ENCODE results near the gene APLP1.

The APLP1 gene

DNA sequence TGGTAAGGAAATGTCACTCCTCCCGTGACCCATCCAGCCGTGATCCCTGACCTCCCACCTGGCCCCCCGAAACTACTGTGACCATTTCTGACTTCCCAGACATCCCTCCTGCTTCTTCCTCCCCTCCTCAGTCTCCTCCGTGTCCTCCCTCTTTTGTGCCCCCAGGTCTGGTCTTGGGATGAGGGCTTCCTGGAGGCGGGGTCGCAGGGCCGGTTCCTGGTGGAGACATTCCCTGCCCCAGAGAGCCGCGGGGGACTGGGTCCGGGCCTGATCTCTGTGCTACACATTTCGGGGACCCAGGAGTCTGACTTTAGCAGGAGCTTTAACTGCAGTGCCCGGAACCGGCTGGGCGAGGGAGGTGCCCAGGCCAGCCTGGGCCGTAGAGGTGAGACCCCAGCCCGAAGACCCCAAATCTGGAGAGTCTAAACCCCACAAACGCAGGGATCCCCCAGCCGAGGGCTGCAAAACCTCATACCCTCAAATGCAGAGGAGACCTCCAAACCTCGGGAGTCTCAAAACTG is 6.7 kb upstream of the APLP1 start:
- DNase-seq (ENCODE audit: low read depth in 1 of 2, low spot score in 1 of 2), result no peak
- peaks cover 42% of the 10 kb centered on the region for H3K27me3 ChIP-seq (ENCODE audit: insufficient read depth, poor library complexity, severe bottlenecking)
- no peak overlapping the region for H3K27ac ChIP-seq (replicated peaks)
- no peak overlapping the region for H3K4me3 ChIP-seq (replicated peaks; ENCODE audit: insufficient read depth, low read length)
- TF ChIP-seq POLR2AphosphoS5 (IDR thresholded peaks at IDR 0.05; ENCODE audit: low read depth), result no peak
- TF ChIP-seq, protein P1, sequence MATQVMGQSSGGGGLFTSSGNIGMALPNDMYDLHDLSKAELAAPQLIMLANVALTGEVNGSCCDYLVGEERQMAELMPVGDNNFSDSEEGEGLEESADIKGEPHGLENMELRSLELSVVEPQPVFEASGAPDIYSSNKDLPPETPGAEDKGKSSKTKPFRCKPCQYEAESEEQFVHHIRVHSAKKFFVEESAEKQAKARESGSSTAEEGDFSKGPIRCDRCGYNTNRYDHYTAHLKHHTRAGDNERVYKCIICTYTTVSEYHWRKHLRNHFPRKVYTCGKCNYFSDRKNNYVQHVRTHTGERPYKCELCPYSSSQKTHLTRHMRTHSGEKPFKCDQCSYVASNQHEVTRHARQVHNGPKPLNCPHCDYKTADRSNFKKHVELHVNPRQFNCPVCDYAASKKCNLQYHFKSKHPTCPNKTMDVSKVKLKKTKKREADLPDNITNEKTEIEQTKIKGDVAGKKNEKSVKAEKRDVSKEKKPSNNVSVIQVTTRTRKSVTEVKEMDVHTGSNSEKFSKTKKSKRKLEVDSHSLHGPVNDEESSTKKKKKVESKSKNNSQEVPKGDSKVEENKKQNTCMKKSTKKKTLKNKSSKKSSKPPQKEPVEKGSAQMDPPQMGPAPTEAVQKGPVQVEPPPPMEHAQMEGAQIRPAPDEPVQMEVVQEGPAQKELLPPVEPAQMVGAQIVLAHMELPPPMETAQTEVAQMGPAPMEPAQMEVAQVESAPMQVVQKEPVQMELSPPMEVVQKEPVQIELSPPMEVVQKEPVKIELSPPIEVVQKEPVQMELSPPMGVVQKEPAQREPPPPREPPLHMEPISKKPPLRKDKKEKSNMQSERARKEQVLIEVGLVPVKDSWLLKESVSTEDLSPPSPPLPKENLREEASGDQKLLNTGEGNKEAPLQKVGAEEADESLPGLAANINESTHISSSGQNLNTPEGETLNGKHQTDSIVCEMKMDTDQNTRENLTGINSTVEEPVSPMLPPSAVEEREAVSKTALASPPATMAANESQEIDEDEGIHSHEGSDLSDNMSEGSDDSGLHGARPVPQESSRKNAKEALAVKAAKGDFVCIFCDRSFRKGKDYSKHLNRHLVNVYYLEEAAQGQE (IDR thresholded peaks at IDR 0.05; ENCODE audit: insufficient replicate concordance, low read depth), result no peak
- TF ChIP-seq SPI1 (IDR thresholded peaks at IDR 0.05; ENCODE audit: borderline replicate concordance, low read depth), result no peak
- TF ChIP-seq, protein P2, sequence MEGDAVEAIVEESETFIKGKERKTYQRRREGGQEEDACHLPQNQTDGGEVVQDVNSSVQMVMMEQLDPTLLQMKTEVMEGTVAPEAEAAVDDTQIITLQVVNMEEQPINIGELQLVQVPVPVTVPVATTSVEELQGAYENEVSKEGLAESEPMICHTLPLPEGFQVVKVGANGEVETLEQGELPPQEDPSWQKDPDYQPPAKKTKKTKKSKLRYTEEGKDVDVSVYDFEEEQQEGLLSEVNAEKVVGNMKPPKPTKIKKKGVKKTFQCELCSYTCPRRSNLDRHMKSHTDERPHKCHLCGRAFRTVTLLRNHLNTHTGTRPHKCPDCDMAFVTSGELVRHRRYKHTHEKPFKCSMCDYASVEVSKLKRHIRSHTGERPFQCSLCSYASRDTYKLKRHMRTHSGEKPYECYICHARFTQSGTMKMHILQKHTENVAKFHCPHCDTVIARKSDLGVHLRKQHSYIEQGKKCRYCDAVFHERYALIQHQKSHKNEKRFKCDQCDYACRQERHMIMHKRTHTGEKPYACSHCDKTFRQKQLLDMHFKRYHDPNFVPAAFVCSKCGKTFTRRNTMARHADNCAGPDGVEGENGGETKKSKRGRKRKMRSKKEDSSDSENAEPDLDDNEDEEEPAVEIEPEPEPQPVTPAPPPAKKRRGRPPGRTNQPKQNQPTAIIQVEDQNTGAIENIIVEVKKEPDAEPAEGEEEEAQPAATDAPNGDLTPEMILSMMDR (IDR thresholded peaks at IDR 0.05; ENCODE audit: insufficient read depth, low read length), result no peak
- no peak for TF ChIP-seq GABPA (IDR thresholded peaks at IDR 0.05; ENCODE audit: low read depth)

DNA sequence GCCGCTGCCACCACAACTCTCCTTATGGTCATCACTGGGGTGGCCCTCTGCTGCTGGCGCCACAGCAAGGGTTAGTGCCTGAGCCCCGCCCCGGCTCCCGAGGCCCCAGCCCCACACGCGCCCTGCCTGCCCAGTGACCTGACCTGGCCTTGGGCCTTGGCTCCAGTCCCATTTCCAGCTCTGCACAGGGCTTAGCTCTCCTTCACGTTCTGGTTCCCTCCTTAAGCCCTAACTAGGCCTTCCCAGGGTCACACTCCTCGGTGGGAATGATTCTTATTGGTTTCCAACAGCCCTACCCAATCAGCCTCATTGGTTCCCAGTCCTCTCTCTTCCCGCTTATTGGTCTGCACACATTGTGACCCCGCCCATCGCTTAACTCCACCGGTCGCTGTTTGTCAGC is 5.8 kb upstream of the APLP1 start:
- DNase-seq (ENCODE audit: low read depth in 1 of 2, low spot score in 1 of 2), result no peak
- TF ChIP-seq SPI1 (IDR thresholded peaks at IDR 0.05; ENCODE audit: borderline replicate concordance, low read depth) (no peak), POLR2AphosphoS5 (IDR thresholded peaks at IDR 0.05; ENCODE audit: low read depth) (no peak), GABPA (IDR thresholded peaks at IDR 0.05; ENCODE audit: low read depth) (no peak)
- TF ChIP-seq, protein P1 (IDR thresholded peaks at IDR 0.05; ENCODE audit: insufficient replicate concordance, low read depth), result no peak
- TF ChIP-seq, protein P2 (IDR thresholded peaks at IDR 0.05; ENCODE audit: insufficient read depth, low read length), result no peak
- no peak overlapping the region for H3K27ac ChIP-seq (replicated peaks)
- H3K27me3 ChIP-seq (ENCODE audit: insufficient read depth, poor library complexity, severe bottlenecking), result peaks cover 40% of the 10 kb centered on the region
- no peak overlapping the region for H3K4me3 ChIP-seq (replicated peaks; ENCODE audit: insufficient read depth, low read length)

DNA sequence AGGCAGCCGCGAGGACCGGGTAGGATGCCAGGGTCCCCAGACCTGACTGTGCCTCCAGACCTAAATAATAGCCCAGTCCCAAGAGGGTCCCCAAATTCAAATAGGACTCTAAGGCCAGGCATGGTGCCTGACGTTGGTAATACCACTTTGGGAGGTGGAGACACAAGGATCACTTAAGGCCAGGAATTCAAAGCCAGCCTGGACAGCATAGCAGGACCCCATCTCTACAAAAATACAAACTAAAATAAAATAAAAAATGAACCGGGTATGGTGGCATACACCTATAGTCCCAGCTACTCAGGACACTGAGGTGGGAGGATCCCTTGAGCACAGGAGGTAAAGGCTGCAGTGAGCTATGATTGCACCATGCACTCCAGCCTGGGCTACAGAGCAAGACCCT is 5.4 kb upstream of the APLP1 start:
- DNase-seq (ENCODE audit: low read depth in 1 of 2, low spot score in 1 of 2), result no peak
- TF ChIP-seq, protein P2 (IDR thresholded peaks at IDR 0.05; ENCODE audit: insufficient read depth, low read length), result no peak
- TF ChIP-seq POLR2AphosphoS5 (IDR thresholded peaks at IDR 0.05; ENCODE audit: low read depth) (no peak), SPI1 (IDR thresholded peaks at IDR 0.05; ENCODE audit: borderline replicate concordance, low read depth) (no peak), GABPA (IDR thresholded peaks at IDR 0.05; ENCODE audit: low read depth) (no peak)
- TF ChIP-seq, protein P1 (IDR thresholded peaks at IDR 0.05; ENCODE audit: insufficient replicate concordance, low read depth), result no peak
- Histone ChIP-seq H3K27me3 (ENCODE audit: insufficient read depth, poor library complexity, severe bottlenecking) (peaks cover 42% of the 10 kb centered on the region), H3K4me3 (replicated peaks; ENCODE audit: insufficient read depth, low read length) (no peak overlapping the region), H3K27ac (replicated peaks) (no peak overlapping the region)

Measured in HL-60 (cell line).